ENCODE results near the gene ANKDD1A. TPM values are rescaled to one million over a fixed set of nuclear protein-coding genes. Genes with fewer than 3 reads are reported as not detected.

Gene ANKDD1A
- total RNA-seq, 1 donor from 2014 or later: 6.0 TPM

DNA sequence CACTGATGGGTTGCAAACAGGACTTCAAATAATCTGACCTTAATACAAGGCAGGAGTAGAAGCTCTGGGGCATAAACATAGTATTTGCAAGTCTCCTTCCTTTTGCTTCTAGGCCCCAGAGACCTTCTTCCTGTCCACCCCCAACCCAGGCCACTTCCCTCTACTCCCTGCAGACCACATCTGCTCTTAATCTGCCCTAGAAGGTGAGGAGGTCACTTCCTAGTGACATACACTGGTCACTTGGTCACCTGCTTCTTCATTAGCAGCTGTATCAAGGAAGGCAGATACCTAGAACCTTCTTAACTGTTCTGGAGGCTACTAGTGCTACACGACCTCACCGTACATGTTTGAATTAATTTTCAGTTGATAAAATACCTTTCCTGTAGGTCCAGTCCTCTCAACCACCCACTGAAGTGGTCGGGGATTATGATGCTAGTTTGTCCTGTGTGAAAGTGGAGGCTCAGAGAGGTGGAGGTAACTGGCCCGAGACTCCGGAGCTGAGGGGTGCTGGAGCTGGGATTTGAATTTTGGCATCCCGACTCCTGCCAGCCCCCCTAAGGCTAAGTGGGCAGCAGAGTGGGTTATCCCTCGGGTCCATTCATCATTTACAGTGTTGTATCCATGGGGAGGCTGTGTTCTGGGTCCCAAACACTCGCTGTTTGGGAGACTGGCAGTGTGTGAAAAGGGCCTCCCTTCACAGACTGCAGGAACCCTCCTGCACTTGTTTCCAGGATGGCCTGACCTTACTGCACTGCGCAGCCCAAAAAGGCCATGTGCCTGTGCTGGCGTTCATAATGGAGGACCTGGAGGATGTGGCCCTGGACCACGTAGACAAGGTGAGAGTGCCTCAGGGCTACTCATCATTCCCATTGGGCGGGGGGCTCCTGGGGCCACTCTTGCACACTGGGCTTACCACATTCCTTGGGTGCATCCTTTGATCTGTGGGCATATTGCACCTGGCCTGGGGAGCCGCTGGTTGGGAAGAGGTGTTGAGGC is 13.9 kb downstream of the ANKDD1A start:
- Histone ChIP-seq H3K27ac (no peak overlapping the region), H3K4me3 (no peak overlapping the region), H3K4me1 (no peaks in the 10 kb centered on the region), H3K36me3 (no peaks in the 10 kb centered on the region), H3K9me3 (no peaks in the 10 kb centered on the region), H3K27me3 (no peaks in the 10 kb centered on the region)
- DNase-seq: no peak
- TF ChIP-seq, protein P1, sequence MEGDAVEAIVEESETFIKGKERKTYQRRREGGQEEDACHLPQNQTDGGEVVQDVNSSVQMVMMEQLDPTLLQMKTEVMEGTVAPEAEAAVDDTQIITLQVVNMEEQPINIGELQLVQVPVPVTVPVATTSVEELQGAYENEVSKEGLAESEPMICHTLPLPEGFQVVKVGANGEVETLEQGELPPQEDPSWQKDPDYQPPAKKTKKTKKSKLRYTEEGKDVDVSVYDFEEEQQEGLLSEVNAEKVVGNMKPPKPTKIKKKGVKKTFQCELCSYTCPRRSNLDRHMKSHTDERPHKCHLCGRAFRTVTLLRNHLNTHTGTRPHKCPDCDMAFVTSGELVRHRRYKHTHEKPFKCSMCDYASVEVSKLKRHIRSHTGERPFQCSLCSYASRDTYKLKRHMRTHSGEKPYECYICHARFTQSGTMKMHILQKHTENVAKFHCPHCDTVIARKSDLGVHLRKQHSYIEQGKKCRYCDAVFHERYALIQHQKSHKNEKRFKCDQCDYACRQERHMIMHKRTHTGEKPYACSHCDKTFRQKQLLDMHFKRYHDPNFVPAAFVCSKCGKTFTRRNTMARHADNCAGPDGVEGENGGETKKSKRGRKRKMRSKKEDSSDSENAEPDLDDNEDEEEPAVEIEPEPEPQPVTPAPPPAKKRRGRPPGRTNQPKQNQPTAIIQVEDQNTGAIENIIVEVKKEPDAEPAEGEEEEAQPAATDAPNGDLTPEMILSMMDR (IDR thresholded peaks at IDR 0.05): no peak
- intact Hi-C loops (cut with DNase I): no loop called here
- no peak for ATAC-seq

DNA sequence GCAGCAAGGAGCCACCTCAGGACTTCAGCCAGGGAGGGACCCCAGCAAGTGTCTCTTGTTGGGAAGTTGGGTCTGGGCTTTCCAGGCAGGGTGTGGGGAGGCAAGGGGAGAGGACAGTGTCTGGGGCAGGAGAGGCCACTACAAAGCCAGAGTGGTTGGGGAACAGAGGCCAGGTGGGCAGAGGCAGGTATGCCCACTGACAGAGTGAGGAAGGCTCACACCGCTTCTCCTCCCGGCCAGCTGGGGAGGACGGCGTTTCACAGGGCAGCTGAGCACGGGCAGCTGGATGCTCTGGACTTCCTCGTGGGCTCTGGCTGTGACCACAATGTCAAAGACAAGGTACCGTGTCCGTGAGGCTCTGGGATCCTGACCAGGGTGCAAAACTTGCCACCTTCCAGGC is 15.0 kb downstream of the ANKDD1A start:
- TF ChIP-seq, protein P1 (IDR thresholded peaks at IDR 0.05): no peak
- H3K4me1 ChIP-seq: no peaks in the 10 kb centered on the region
- no peak overlapping the region for H3K27ac ChIP-seq
- no peaks in the 10 kb centered on the region for H3K27me3 ChIP-seq
- intact Hi-C loops (cut with DNase I): no loop called here
- H3K4me3 ChIP-seq: no peak overlapping the region
- H3K9me3 ChIP-seq: no peaks in the 10 kb centered on the region
- DNase-seq (no peak), ATAC-seq (no peak)
- H3K36me3 ChIP-seq: no peaks in the 10 kb centered on the region

DNA sequence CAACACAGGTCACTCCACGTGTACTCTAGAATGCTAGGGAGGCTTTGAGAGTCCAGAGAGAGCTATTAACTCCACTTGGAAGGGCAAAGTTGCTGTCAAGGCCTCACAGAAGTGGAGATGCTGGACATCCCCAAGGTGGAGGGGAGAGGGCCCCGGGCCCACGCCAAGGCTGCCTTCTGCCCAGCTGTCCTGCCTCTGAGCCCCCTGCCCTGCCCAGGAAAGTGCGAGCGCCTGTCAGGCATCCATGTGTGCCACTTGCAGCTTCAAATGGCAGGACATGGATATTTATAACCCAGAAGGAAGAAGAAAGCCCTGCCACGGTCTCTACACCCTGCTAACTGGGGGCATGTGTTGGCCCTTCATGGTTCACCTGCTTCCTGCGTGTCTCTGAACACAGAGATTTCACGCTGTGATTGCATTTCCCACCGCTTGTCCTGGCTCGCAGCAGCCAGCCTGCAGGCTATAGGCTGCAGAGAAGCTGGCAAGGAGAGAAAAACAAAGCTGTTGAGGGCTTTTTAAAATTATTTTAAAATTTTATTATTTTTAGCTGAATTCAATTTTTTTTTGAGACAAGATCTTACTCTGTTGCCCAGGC is 17.0 kb downstream of the ANKDD1A start:
- ATAC-seq (no peak), DNase-seq (no peak)
- Histone ChIP-seq H3K36me3 (no peaks in the 10 kb centered on the region), H3K4me3 (no peak overlapping the region), H3K27ac (no peak overlapping the region), H3K27me3 (no peaks in the 10 kb centered on the region), H3K9me3 (no peaks in the 10 kb centered on the region), H3K4me1 (no peaks in the 10 kb centered on the region)
- TF ChIP-seq, protein P1 (IDR thresholded peaks at IDR 0.05): no peak
- intact Hi-C loops (cut with DNase I): no loop called here

DNA sequence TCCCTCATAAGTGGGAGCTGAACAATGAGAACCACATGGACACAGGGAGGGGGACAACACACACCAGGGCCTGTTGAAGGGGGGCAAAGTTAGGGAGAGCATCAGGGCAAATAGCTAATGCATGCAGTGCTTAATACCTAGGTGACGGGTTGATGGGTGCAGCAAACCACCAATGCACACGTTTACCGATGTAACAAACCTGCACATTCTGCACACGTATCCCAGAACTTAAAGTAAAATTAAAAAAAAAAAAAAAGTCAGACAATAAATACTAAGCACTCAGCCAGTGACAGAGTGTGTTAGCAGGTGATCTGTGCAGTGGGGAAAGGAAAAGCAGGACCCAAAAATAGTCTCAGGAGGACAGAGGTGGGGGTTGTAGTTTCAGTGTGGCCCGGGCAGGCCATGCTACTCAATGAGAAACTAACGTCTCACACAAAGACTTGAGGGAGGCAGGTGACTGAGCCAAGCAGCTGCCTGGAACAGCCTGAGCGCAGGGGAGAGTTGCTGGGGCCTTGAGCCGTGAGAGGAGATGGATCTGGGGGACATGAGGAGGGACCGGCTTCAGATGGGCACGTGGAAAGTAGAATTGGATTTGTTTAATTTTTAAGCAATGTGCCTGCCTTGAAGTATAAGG is 18.4 kb downstream of the ANKDD1A start:
- no peaks in the 10 kb centered on the region for H3K36me3 ChIP-seq
- no peaks in the 10 kb centered on the region for H3K27me3 ChIP-seq
- no peak overlapping the region for H3K27ac ChIP-seq
- H3K4me1 ChIP-seq: no peaks in the 10 kb centered on the region
- intact Hi-C loops (cut with DNase I): no loop called here
- no peak for DNase-seq
- TF ChIP-seq, protein P1 (IDR thresholded peaks at IDR 0.05): no peak
- no peak overlapping the region for H3K4me3 ChIP-seq
- no peak for ATAC-seq
- no peaks in the 10 kb centered on the region for H3K9me3 ChIP-seq

DNA sequence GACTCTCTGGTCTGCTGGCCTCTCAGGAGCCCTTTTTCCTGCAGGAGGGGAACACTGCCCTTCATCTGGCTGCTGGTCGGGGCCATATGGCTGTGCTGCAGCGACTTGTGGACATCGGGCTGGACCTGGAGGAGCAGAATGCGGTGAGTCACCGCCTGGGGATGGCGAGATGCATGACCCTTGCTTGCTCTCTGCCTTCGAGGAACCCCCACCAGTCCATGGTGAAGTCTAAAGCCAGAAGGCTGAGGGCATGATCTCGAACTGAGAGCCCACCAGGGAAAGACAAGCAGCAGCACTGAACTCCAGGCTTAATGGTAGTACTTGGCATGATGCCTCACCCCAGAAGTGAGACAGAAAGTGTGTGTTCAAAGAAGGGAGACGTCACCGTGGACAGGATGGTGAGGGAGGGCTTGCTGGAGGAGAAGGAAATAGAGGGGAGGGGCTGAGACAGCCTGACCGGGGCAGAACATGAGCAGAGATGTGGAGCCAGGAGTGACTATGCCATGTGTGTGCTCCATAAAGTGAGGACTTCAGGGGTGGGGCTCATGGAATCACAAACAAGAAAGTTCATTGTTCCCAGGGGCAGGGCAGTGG is 19.2 kb downstream of the ANKDD1A start:
- TF ChIP-seq, protein P1 (IDR thresholded peaks at IDR 0.05): no peak
- intact Hi-C loops (cut with DNase I): no loop called here
- Histone ChIP-seq H3K9me3 (no peaks in the 10 kb centered on the region), H3K27me3 (no peaks in the 10 kb centered on the region), H3K36me3 (no peaks in the 10 kb centered on the region), H3K27ac (no peak overlapping the region), H3K4me3 (no peak overlapping the region), H3K4me1 (no peaks in the 10 kb centered on the region)
- ATAC-seq: no peak
- DNase-seq: no peak
